Astrocyte of the hippocampus (primary cell): ENCODE results near the gene RNF20.
"Not testable (repeated sequence)": the region's sequence is repeated elsewhere in the genome, so short reads cannot be mapped to it uniquely, and the experiment has no call there.

ENCODE experiments used
- DNase-seq: peaks from one replicate; pipeline ENCODE4 v3.0.0; 2011; ENCODE audit warnings: low read depth, low spot score

RNF20 gene

GRCh38 chr9:101536938-101537337 is 3.3 kb downstream of the RNF20 start:
- DNase-seq = peak; percentile 63

- DNase-seq = no peak
These were observed 6.4 kb downstream of the RNF20 start for GRCh38 chr9:101540069-101540468.

- DNase-seq = no peak
These were observed 9.6 kb downstream of the RNF20 start for GRCh38 chr9:101543098-101543735.

- DNase-seq = not testable (repeated sequence)
These were observed 15.9 kb downstream of the RNF20 start for GRCh38 chr9:101549472-101550098.

- no peak for DNase-seq
These were observed 28.1 kb downstream of the RNF20 start for GRCh38 chr9:101561740-101562139.

- DNase-seq = no peak
These were observed 29.3 kb downstream of the RNF20 start for GRCh38 chr9:101562966-101563365.

GRCh38 chr9:101564252-101564651 is 30.6 kb downstream of the RNF20 start:
- no peak for DNase-seq

- DNase-seq = peak; percentile 27
These were observed 33.5 kb downstream of the RNF20 start for GRCh38 chr9:101566904-101567724.

- DNase-seq = no peak
These were observed 34.2 kb downstream of the RNF20 start for GRCh38 chr9:101567725-101568350.

GRCh38 chr9:101569741-101570501 is 36.3 kb downstream of the RNF20 start:
- no peak for DNase-seq

- DNase-seq = no peak
These were observed 37.5 kb downstream of the RNF20 start for GRCh38 chr9:101571114-101571513.

- peak; percentile 57 for DNase-seq
These were observed 38.7 kb downstream of the RNF20 start for GRCh38 chr9:101572316-101572715.

GRCh38 chr9:101574731-101575333 is 41.2 kb downstream of the RNF20 start:
- DNase-seq = no peak

- DNase-seq = peak; percentile 85
These were observed 44.7 kb downstream of the RNF20 start for GRCh38 chr9:101578378-101578777.

- no peak for DNase-seq
These were observed 46.3 kb downstream of the RNF20 start for GRCh38 chr9:101579711-101580545.

- DNase-seq = no peak
These were observed 48.9 kb downstream of the RNF20 start for GRCh38 chr9:101582553-101582952.

GRCh38 chr9:101585740-101586139 is 52.1 kb downstream of the RNF20 start:
- DNase-seq = no peak

- no peak for DNase-seq
These were observed 53.0 kb downstream of the RNF20 start for GRCh38 chr9:101586651-101587050.

GRCh38 chr9:101587332-101588043 is 53.8 kb downstream of the RNF20 start:
- DNase-seq = no peak
